NCI-H2196 (cell line): ENCODE results near the gene ASB16.
"Not testable (repeated sequence)": the region's sequence is repeated elsewhere in the genome, so short reads cannot be mapped to it uniquely, and the experiment has no call there.

Experiments
- DNase-seq: peaks from one replicate; lab custom pipeline; 2025; ENCODE audit not compliant: unreplicated experiment; lab: John Stamatoyannopoulos, UW

The ASB16 gene

GRCh38 chr17:44170499-44171201 is at the start of gene ASB16:
Gene ASB16 (plus strand): TSS chr17:44170704. CDS start chr17:44170790, 86 bp downstream.
- DNase-seq = peak; percentile 41

- DNase-seq = no peak
Observed at GRCh38 chr17:44120851-44121605, 49.5 kb upstream of the ASB16 start.

GRCh38 chr17:44121997-44122815 is 48.3 kb upstream of the ASB16 start:
- DNase-seq = no peak

GRCh38 chr17:44122816-44123355 is 47.6 kb upstream of the ASB16 start:
- no peak for DNase-seq

- DNase-seq = peak; percentile 94
Observed at GRCh38 chr17:44123356-44124117, 47.0 kb upstream of the ASB16 start, which contains the start of gene HDAC5. Gene HDAC5 (minus strand): TSS chr17:44123641. CDS start chr17:44117515, 6,126 bp downstream.

GRCh38 chr17:44124118-44124438 is 46.4 kb upstream of the ASB16 start:
- no peak for DNase-seq

- no peak for DNase-seq
Observed at GRCh38 chr17:44128383-44128782, 42.1 kb upstream of the ASB16 start.

GRCh38 chr17:44130693-44131349 is 39.7 kb upstream of the ASB16 start:
- DNase-seq = no peak

GRCh38 chr17:44131372-44131771 is 39.1 kb upstream of the ASB16 start:
- DNase-seq = not testable (repeated sequence)

- no peak for DNase-seq
Observed at GRCh38 chr17:44132275-44132821, 38.2 kb upstream of the ASB16 start.

- DNase-seq = no peak
Observed at GRCh38 chr17:44133918-44134476, 36.5 kb upstream of the ASB16 start.

- DNase-seq = no peak
Observed at GRCh38 chr17:44134752-44135568, 35.5 kb upstream of the ASB16 start.

- DNase-seq = peak; percentile 81
Observed at GRCh38 chr17:44137891-44138709, 32.4 kb upstream of the ASB16 start.

GRCh38 chr17:44143921-44144320 is 26.6 kb upstream of the ASB16 start:
- DNase-seq = not testable (repeated sequence)

- no peak for DNase-seq
Observed at GRCh38 chr17:44144966-44145739, 25.4 kb upstream of the ASB16 start.

- DNase-seq = no peak
Observed at GRCh38 chr17:44146375-44147346, 23.8 kb upstream of the ASB16 start.
